Activated CD4-positive, alpha-beta T cell treated with anti-CD3 and anti-CD28 coated beads for 36 hours (primary cell): ENCODE results near the gene EFNA5. TPM values are rescaled to one million over a fixed set of nuclear protein-coding genes. Genes with fewer than 3 reads are reported as not detected.

Source experiments
- ATAC-seq: fragments of 200-7000 bp; cut with Tn5 transposase; one replicate; pipeline ENCODE4 v1.10.0; 2021; ENCODE audit warnings: mild to moderate bottlenecking, moderate library complexity
- CTCF ChIA-PET: fragments of 350-600 bp; sonication (Branson Sonifier 250); formaldehyde crosslinking; loops from one replicate; lab custom pipeline; 2021; ENCODE audit warnings: antibody characterized with exemption; lab: Charles Lee
- POLR2A ChIA-PET: fragments of 350-600 bp; sonication (Branson Sonifier 250); formaldehyde crosslinking; loops from one replicate; lab custom pipeline; 2021; ENCODE audit warnings: antibody characterized with exemption, inconsistent platforms; lab: Charles Lee
- DNase-seq: peaks from one replicate; pipeline ENCODE4 v3.0.0-alpha.2; 2020
- H3K27ac Mint-ChIP-seq: one replicate; pipeline ENCODE4 v1.8.0; 2021; ENCODE audit warnings: mixed read lengths
- H3K27me3 Mint-ChIP-seq: one replicate; pipeline ENCODE4 v1.8.0; 2021; ENCODE audit warnings: mixed read lengths
- H3K36me3 Mint-ChIP-seq: one replicate; pipeline ENCODE4 v1.8.0; 2021; ENCODE audit warnings: low read depth, mixed read lengths
- H3K4me1 Mint-ChIP-seq: one replicate; pipeline ENCODE4 v1.8.0; 2021; ENCODE audit warnings: mixed read lengths
- H3K4me3 Mint-ChIP-seq: one replicate; pipeline ENCODE4 v1.8.0; 2021; ENCODE audit warnings: mild to moderate bottlenecking, moderate library complexity, mixed read lengths
- H3K9me3 Mint-ChIP-seq: one replicate; pipeline ENCODE4 v1.8.0; 2021; ENCODE audit warnings: low read depth, mixed read lengths
- intact Hi-C, 2 experiments: fragments of 100-400 bp; cut with DNase I in 1 of 2; cut with micrococcal nuclease in 1 of 2; formaldehyde crosslinking; loops; one replicate each; pipeline versions ENCODE4 v1.14.2 to v1.15.1; 2022 to 2024; cut with DNase I, micrococcal nuclease
- total RNA-seq, 2 experiments: library from RNA; stranded (reverse); gene quantifications; one replicate each; pipeline ENCODE4 v1.2.3, GENCODE V29; 2021

Gene EFNA5
- total RNA-seq, 2 experiments from 2014 or later: not detected

DNA sequence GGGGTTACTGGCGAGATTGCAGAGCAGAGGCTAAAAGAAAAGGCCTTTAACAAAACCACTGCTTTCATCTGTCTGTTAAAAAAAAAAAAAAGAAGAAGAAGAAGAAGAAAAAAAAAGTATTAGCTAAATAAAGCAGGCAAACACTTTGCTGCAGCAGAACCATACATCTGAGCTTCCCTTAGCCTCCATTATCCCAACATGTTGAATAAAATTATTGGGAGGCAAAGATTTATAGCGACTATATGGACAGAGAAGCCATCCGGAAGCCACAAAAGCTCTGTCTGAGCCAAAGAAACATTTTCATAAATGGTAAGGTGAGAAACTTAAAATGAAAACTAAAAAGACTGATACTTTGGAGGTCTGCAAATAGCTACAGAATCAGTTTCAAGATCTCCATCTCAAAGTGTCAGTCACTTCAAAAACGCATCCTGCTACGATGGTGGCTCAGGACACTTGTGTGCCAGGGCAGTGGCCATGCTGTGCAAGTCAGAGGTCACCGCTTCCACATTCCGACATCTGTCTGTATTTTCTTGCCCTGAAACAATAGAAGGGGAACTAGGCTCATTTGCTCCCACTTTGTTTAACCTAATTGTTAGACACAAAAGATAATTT is 9.6 kb downstream of the EFNA5 start:
- ChIA-PET CTCF (interaction anchor here (0.7 to 1.2 kb wide), 2 partner anchors 12 to 772 kb away, joined by 3 read pairs; no protein-coding TSS in a partner anchor), POLR2A (interaction anchor here (0.6 kb wide), 1 partner anchor 260 kb away, joined by 3 read pairs; no protein-coding TSS in a partner anchor)
- Mint-ChIP-seq H3K4me1 (no peaks in the 10 kb centered on the region), H3K36me3 (no peaks in the 10 kb centered on the region), H3K4me3 (no peak overlapping the region), H3K27me3 (peaks cover 17% of the 10 kb centered on the region), H3K27ac (no peak overlapping the region), H3K9me3 (no peaks in the 10 kb centered on the region)
- ATAC-seq: no peak
- DNase-seq: no peak
- intact Hi-C loops: no loop called here

DNA sequence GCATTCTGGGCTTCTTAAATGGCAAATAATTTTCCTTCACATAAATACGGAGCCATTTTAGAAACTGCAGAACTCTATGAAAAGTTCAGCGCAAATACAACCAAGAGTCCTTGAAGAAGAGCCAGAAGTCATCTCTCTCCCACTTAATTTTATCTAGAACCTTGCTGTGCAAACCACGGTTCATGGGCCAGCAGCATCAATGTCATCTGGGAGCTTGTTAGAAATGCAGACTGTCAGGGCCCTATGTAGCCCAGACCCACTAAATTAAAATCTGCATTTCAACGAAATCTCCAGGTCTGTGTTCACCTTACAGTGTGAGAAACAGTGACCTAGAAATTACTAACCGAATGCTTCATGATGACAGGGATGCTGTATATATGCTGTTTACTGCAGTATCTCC is 12.2 kb downstream of the EFNA5 start:
- H3K27me3 Mint-ChIP-seq: peaks cover 20% of the 10 kb centered on the region
- H3K9me3 Mint-ChIP-seq: no peaks in the 10 kb centered on the region
- no peak overlapping the region for H3K4me3 Mint-ChIP-seq
- no peak overlapping the region for H3K27ac Mint-ChIP-seq
- POLR2A ChIA-PET: no interaction called here
- intact Hi-C loops: no loop called here
- CTCF ChIA-PET: no interaction called here
- no peaks in the 10 kb centered on the region for H3K36me3 Mint-ChIP-seq
- DNase-seq (no peak), ATAC-seq (no peak)
- H3K4me1 Mint-ChIP-seq: no peaks in the 10 kb centered on the region

DNA sequence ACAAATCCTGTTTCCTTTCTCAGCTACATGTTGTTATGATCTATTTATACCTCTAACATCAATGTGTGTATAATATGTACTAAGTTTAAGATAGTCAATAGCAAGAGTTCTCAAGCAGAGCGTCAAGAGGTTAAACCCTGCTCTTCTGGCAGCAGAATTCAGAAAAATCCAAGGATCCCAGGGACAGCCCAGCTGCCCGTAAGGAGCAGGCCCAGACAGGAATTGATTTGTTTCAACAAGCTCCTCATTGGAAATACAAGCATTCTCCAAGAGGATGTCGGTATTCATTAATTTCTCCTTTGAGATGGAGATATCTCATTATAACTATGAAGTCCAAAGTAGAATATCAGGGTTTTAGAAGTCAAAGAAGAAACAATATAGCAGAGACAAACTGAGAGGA is 14.9 kb downstream of the EFNA5 start:
- intact Hi-C loops: no loop called here
- no peak for DNase-seq
- Mint-ChIP-seq H3K36me3 (no peaks in the 10 kb centered on the region), H3K4me3 (no peak overlapping the region), H3K27me3 (peaks cover 21% of the 10 kb centered on the region), H3K4me1 (no peaks in the 10 kb centered on the region), H3K27ac (no peak overlapping the region), H3K9me3 (no peaks in the 10 kb centered on the region)
- ChIA-PET POLR2A (no interaction called here), CTCF (no interaction called here)
- ATAC-seq: no peak

DNA sequence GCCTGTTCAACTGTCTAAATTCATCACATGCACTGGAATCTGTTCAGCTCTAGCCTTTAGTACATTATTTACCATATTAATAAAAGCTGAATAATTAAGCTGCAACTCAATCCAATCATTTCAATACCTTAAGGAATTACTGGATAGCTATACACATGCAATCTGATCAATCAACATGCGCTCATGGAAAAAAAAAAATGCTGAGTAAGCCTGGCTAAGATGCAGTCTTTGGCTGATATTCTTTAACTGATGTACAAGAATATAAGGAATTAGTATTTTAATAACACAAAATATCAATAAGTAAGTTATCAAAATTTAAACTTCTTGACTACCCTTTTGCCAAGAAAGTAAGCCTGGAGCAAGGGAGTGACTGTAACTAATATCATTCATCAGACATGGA is 15.9 kb downstream of the EFNA5 start:
- ChIA-PET CTCF (no interaction called here), POLR2A (no interaction called here)
- H3K36me3 Mint-ChIP-seq: no peaks in the 10 kb centered on the region
- DNase-seq (no peak), ATAC-seq (no peak)
- no peak overlapping the region for H3K27ac Mint-ChIP-seq
- peaks cover 21% of the 10 kb centered on the region for H3K27me3 Mint-ChIP-seq
- no peaks in the 10 kb centered on the region for H3K9me3 Mint-ChIP-seq
- intact Hi-C loops: no loop called here
- no peaks in the 10 kb centered on the region for H3K4me1 Mint-ChIP-seq
- H3K4me3 Mint-ChIP-seq: no peak overlapping the region

DNA sequence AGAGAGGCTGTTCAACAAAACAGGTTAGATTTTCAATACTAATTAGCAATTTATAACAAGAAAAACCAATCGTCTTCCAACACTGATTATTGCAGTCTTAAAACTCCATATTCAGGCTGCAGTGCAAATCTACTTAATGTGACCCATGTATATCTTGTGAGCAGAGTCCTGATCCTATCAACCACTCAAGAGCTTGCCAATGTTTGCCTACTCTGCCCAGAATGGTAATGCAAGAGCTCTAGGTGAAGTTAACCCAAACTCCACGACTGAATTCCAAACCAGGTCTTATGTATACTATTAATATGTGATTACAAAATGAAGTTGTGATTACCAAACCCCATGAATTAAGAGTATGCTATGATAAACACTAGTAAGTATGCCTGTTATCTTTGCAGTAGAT is 17.1 kb downstream of the EFNA5 start:
- peaks cover 18% of the 10 kb centered on the region for H3K27me3 Mint-ChIP-seq
- no peak overlapping the region for H3K4me3 Mint-ChIP-seq
- ChIA-PET CTCF (no interaction called here), POLR2A (no interaction called here)
- ATAC-seq: no peak
- no peaks in the 10 kb centered on the region for H3K36me3 Mint-ChIP-seq
- H3K9me3 Mint-ChIP-seq: no peaks in the 10 kb centered on the region
- no peak overlapping the region for H3K27ac Mint-ChIP-seq
- no peak for DNase-seq
- intact Hi-C loops: no loop called here
- H3K4me1 Mint-ChIP-seq: no peaks in the 10 kb centered on the region

DNA sequence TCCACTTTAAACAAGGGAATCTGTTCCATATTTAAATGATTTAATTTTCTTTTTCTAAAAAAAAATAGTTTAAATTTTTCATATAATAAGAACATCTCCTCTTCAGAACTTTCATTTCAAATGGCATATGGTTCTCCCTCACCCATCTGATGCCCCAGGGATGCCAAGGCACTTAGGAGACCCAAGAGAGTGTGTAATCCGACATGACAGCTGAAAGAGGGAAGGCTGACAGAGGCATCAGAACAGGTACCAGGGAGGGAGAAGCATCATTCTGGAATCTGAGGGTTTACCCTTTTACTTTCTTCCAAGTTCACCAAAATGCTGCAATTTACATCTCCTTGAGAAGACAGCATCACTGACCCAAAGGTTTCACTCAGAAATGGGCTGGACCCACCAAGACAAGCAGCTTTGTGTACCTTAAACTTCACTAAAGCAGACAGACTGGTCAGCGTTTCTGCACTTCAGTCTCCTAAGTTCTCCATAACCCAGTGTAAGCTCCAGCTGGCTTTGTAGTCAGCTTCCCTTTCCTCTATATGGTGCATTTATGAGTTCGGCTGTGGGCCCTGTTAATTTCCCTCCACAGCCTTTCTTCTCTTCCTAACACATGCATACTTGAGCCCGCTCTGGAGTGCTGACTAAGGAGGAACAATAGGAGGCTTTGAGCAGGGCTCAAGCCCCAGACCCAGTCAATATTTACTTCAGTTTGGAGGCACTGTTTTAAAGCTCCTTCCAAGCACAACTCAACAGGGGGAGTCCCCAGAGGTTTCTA is 17.7 kb downstream of the EFNA5 start:
- Mint-ChIP-seq H3K36me3 (no peaks in the 10 kb centered on the region), H3K27ac (no peak overlapping the region), H3K9me3 (no peaks in the 10 kb centered on the region), H3K27me3 (peaks cover 18% of the 10 kb centered on the region), H3K4me3 (no peak overlapping the region), H3K4me1 (no peaks in the 10 kb centered on the region)
- CTCF ChIA-PET: no interaction called here
- DNase-seq (no peak), ATAC-seq (no peak)
- intact Hi-C loops: no loop called here
- POLR2A ChIA-PET: no interaction called here

- Mint-ChIP-seq H3K27me3 (peaks cover 20% of the 10 kb centered on the region), H3K36me3 (no peaks in the 10 kb centered on the region), H3K9me3 (no peaks in the 10 kb centered on the region), H3K4me3 (no peak overlapping the region), H3K4me1 (no peaks in the 10 kb centered on the region), H3K27ac (no peak overlapping the region)
- no peak for DNase-seq
- intact Hi-C loops: no loop called here
- no peak for ATAC-seq
- POLR2A ChIA-PET: no interaction called here
- CTCF ChIA-PET: no interaction called here
These were observed 18.3 kb downstream of the EFNA5 start for GRCh38 chr5:107652408-107652807.

DNA sequence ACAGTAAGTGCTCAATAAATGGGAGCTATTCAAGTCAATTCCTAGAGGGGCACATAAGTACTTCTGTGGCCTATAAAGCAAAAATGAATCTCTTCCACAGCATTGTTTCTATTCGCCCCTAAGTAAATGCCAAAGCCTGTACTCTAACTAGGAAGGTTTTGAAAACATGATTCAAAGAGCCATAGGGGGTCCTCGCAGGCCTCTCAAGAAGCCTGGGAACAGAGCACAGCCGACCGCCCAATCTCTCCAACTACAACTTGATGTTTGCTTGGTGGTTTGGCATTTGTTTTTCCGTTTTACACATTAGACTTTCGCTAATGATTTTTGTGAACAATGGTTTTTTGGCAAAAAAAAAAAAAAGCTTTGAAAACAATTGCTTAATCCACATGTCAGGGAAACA is 19.4 kb downstream of the EFNA5 start:
- intact Hi-C loops: no loop called here
- ChIA-PET CTCF (no interaction called here), POLR2A (no interaction called here)
- Mint-ChIP-seq H3K9me3 (no peaks in the 10 kb centered on the region), H3K27ac (no peak overlapping the region), H3K4me3 (no peak overlapping the region), H3K27me3 (peaks cover 20% of the 10 kb centered on the region), H3K36me3 (no peaks in the 10 kb centered on the region), H3K4me1 (no peaks in the 10 kb centered on the region)
- ATAC-seq (no peak), DNase-seq (no peak)

DNA sequence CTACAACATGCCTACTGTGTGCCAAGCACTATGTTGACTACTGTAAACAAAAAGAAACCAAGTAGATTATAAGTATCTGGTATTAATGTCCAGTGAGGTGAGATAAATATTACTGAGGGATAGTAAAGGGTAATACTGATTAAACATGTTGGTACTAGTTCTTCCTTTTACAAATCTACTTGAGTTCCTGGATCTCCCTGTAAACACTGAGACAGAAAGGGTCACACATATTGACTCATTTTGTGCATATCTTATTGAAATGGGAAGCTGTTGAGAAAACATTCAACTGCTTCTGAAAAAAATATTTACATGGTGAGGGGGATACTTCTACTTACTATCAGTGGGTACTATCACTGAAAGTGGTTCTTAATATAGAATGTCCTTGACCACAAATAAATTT is 24.3 kb downstream of the EFNA5 start:
- DNase-seq: no peak
- no peak for ATAC-seq
- no peak overlapping the region for H3K27ac Mint-ChIP-seq
- no peaks in the 10 kb centered on the region for H3K4me1 Mint-ChIP-seq
- peaks cover 10% of the 10 kb centered on the region for H3K27me3 Mint-ChIP-seq
- H3K9me3 Mint-ChIP-seq: no peaks in the 10 kb centered on the region
- POLR2A ChIA-PET: no interaction called here
- no peak overlapping the region for H3K4me3 Mint-ChIP-seq
- intact Hi-C loops: no loop called here
- H3K36me3 Mint-ChIP-seq: no peaks in the 10 kb centered on the region
- CTCF ChIA-PET: no interaction called here

DNA sequence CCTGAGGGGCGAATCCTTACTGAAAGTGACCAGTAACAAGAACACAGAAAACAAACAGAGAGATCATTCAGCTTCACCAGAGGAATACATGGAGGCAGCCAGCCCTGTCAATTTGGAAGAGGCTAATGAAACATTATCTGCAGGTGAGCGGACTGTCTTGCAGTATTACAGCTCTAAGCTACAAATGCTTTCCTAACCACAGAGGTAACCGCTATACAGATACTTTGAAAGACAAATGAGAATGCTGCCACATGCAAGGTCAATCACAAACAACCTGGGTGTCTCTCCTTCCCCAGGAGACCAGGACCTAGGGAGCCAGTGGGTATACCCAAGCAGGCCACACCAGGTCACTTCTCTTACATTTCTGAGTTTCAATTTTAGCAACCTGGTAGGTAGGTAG is 30.2 kb downstream of the EFNA5 start:
- Mint-ChIP-seq H3K4me1 (no peaks in the 10 kb centered on the region), H3K36me3 (no peaks in the 10 kb centered on the region), H3K9me3 (no peaks in the 10 kb centered on the region), H3K4me3 (no peak overlapping the region), H3K27me3 (peaks cover 11% of the 10 kb centered on the region), H3K27ac (no peak overlapping the region)
- CTCF ChIA-PET: no interaction called here
- ATAC-seq (no peak), DNase-seq (no peak)
- POLR2A ChIA-PET: no interaction called here
- intact Hi-C loops: no loop called here

DNA sequence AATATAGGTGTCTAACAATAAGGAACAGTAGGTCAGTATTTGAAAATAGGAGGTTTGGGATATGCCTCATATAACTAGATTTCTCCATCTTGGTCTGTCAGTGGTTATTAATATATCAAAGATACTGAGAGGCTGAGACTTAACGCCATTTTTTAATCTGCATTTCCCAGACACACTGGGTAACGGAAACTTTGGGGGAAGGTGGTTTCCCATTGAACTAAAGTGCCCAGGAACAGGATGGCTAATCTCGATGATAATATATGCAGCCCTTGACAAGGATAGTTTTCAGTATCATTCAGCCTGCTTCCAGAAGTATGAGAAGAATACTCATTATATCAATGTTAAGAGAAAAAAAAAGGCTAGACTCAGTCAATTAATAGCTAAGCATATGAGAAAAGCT is 30.7 kb downstream of the EFNA5 start:
- ChIA-PET POLR2A (no interaction called here), CTCF (no interaction called here)
- intact Hi-C loops: no loop called here
- H3K36me3 Mint-ChIP-seq: no peaks in the 10 kb centered on the region
- H3K4me1 Mint-ChIP-seq: no peaks in the 10 kb centered on the region
- DNase-seq (no peak), ATAC-seq (no peak)
- H3K27ac Mint-ChIP-seq: no peak overlapping the region
- H3K4me3 Mint-ChIP-seq: no peak overlapping the region
- H3K9me3 Mint-ChIP-seq: no peaks in the 10 kb centered on the region
- H3K27me3 Mint-ChIP-seq: peaks cover 14% of the 10 kb centered on the region

- intact Hi-C loops: no loop called here
- Mint-ChIP-seq H3K36me3 (no peaks in the 10 kb centered on the region), H3K9me3 (no peaks in the 10 kb centered on the region), H3K27me3 (peaks cover 14% of the 10 kb centered on the region), H3K4me3 (no peak overlapping the region), H3K27ac (no peak overlapping the region), H3K4me1 (no peaks in the 10 kb centered on the region)
- POLR2A ChIA-PET: no interaction called here
- ATAC-seq: no peak
- no peak for DNase-seq
- CTCF ChIA-PET: no interaction called here
These were observed 34.2 kb downstream of the EFNA5 start for GRCh38 chr5:107636555-107636954.
